Testis (tissue), 2 donors: Measurements from ENCODE around the gene ARID5B.

Experiments used
- CTCF ChIP-seq, 3 experiments: fragments of 450-650 bp in 2 of 3; fragments of 200-600 bp in 1 of 3; sonication (generic) in 1 of 3; IDR thresholded peaks; one replicate each; pipeline ENCODE4 v1.5.1; 2016 to 2019; ENCODE audit warnings: antibody characterized with exemption in 3 of 3, mild to moderate bottlenecking in 2 of 3, moderate library complexity in 1 of 3
- POLR2A ChIP-seq: fragments of 450-650 bp; IDR thresholded peaks from one replicate; pipeline ENCODE4 v1.6.1; 2017; ENCODE audit warnings: antibody characterized with exemption, mild to moderate bottlenecking, moderate library complexity

DNA sequence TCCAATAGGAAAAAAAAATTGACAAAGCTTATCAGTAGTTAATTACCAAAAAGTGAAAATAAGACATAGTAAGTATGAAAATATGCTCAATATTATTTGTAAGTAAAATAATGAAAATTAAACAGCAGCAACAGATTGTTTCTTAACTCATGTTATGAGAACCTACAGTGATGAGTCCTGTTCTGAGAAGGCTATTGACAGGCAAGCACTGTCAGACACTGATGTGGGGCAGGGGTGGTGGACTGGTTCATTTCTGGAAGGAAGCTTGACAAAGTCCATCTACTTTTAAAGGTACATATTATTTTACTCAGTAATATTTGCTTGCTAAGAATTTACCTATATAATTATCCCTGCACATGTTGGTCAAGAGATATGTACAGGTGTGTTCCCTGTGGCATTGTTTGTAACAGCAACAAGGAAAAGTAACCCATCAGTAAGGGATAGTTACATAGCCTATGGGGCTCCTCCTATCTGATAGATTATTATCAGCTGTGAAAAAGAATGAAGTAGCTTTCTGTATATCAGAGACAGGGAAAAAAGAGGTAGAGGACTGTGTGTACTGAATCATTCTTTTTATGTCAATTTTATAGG lies 205.5 kb downstream of the ARID5B start:
- TF ChIP-seq CTCF (IDR thresholded peaks at IDR 0.05): no peak
- no peak for TF ChIP-seq POLR2A
